IMR-90 (cell line): Measurements from ENCODE around the gene LTF. TPM values are rescaled to one million over a fixed set of nuclear protein-coding genes. Genes with fewer than 3 reads are reported as not detected.

Experiments
- ATAC-seq: fragments of 200-7000 bp; cut with Tn5 transposase; 2 replicates; pipeline ENCODE4 v1.9.1; 2020; ENCODE audit warnings: low read depth, mild to moderate bottlenecking, moderate library complexity
- BruUV-seq: library from RNA; stranded (reverse); fragments of 400-500 nt; replicated peaks from 2 replicates; lab custom pipeline; 2021; lab: Mats Ljungman, UMichigan
- CTCF ChIA-PET: fragments of 300-600 bp; formaldehyde crosslinking; extraction: SDS; loops from one replicate; lab custom pipeline; 2021; ENCODE audit warnings: antibody characterized with exemption; lab: Yijun Ruan, JAX
- POLR2A ChIA-PET: fragments of 300-600 bp; sonication (Branson Sonifier 250); formaldehyde crosslinking; loops from one replicate; lab custom pipeline; 2022; ENCODE audit warnings: antibody characterized with exemption; ENCODE audit not compliant: unreplicated experiment; lab: Charles Lee
- DNase-seq: peaks from one replicate; pipeline ENCODE4 v3.0.0; 2013
- H2AFZ ChIP-seq: replicated peaks from 2 replicates; pipeline ENCODE3; 2013; ENCODE audit warnings: low read length, mild to moderate bottlenecking; ENCODE audit not compliant: poor library complexity
- H2AK5ac ChIP-seq: 2 replicates; pipeline ENCODE4 v1.6.1; 2013; ENCODE audit warnings: low read depth, low read length, inconsistent platforms
- H2AK9ac ChIP-seq: replicated peaks from 2 replicates; pipeline ENCODE3; 2013; ENCODE audit warnings: mild to moderate bottlenecking, low read depth, low read length, moderate library complexity; ENCODE audit not compliant: poor library complexity
- H2BK120ac ChIP-seq: 2 replicates; pipeline ENCODE4 v1.6.1; 2013; ENCODE audit warnings: low read depth, low read length, inconsistent platforms
- H2BK15ac ChIP-seq: 3 replicates; pipeline ENCODE4 v1.6.1; 2013; ENCODE audit warnings: low read depth, low read length, inconsistent platforms
- H2BK20ac ChIP-seq: 2 replicates; pipeline ENCODE4 v1.6.1; 2013; ENCODE audit warnings: low read depth, mild to moderate bottlenecking, inconsistent platforms, low read length, moderate library complexity
- H2BK5ac ChIP-seq: 2 replicates; pipeline ENCODE4 v1.6.1; 2013; ENCODE audit warnings: mild to moderate bottlenecking, low read depth, low read length, inconsistent platforms; ENCODE audit not compliant: poor library complexity, severe bottlenecking
- H3K14ac ChIP-seq: replicated peaks from 2 replicates; pipeline ENCODE4 v1.6.1; 2013; ENCODE audit warnings: low read depth, low read length, inconsistent platforms
- H3K18ac ChIP-seq: 2 replicates; pipeline ENCODE4 v1.6.1; 2013; ENCODE audit warnings: low read depth, low read length, control low read depth
- H3K23ac ChIP-seq: 2 replicates; pipeline ENCODE4 v1.6.1; 2013; ENCODE audit warnings: low read depth, low read length, inconsistent platforms
- H3K27ac ChIP-seq: 2 replicates; pipeline ENCODE4 v1.5.1; 2013; ENCODE audit warnings: mild to moderate bottlenecking, control low read depth, low read length; ENCODE audit not compliant: insufficient read depth
- H3K27me3 ChIP-seq: 2 replicates; pipeline ENCODE4 v1.6.1; 2013; ENCODE audit warnings: low read length; ENCODE audit not compliant: control insufficient read depth, insufficient read depth
- H3K36me3 ChIP-seq: 2 replicates; pipeline ENCODE4 v1.6.1; 2013; ENCODE audit warnings: low read length, mixed read lengths; ENCODE audit not compliant: control insufficient read depth, insufficient read depth
- H3K4ac ChIP-seq: 2 replicates; pipeline ENCODE4 v1.6.1; 2013; ENCODE audit warnings: low read depth, low read length, inconsistent platforms
- H3K4me1 ChIP-seq: 2 replicates; pipeline ENCODE4 v1.6.1; 2013; ENCODE audit warnings: low read length, mixed read lengths; ENCODE audit not compliant: control insufficient read depth, insufficient read depth
- H3K4me2 ChIP-seq: 2 replicates; pipeline ENCODE4 v1.6.1; 2013; ENCODE audit warnings: low read depth, mild to moderate bottlenecking, control low read depth, low read length, moderate library complexity
- H3K4me3 ChIP-seq: 2 replicates; pipeline ENCODE4 v1.5.1; 2013; ENCODE audit warnings: low read depth, mild to moderate bottlenecking, control low read depth, low read length, moderate library complexity; ENCODE audit not compliant: insufficient read depth
- H3K56ac ChIP-seq: 2 replicates; pipeline ENCODE4 v1.6.1; 2013; ENCODE audit warnings: low read length, inconsistent platforms; ENCODE audit not compliant: insufficient read depth; ENCODE audit errors: extremely low read depth
- H3K79me1 ChIP-seq, 2 experiments: 2 replicates each; pipeline ENCODE4 v1.6.1; 2013; ENCODE audit warnings: low read length in 2 of 2, inconsistent platforms in 1 of 2, low read depth in 1 of 2
- H3K9ac ChIP-seq: 2 replicates; pipeline ENCODE4 v1.6.1; 2013; ENCODE audit warnings: low read depth, low read length, control low read depth
- H3K9me1 ChIP-seq: 2 replicates; pipeline ENCODE4 v1.6.1; 2013; ENCODE audit warnings: low read length, inconsistent platforms; ENCODE audit not compliant: insufficient read depth
- H3K9me3 ChIP-seq: 2 replicates; pipeline ENCODE4 v1.6.1; 2013; ENCODE audit warnings: low read length; ENCODE audit not compliant: control insufficient read depth, insufficient read depth
- H4K20me1 ChIP-seq: 2 replicates; pipeline ENCODE4 v1.6.1; 2013; ENCODE audit warnings: low read length, inconsistent platforms; ENCODE audit not compliant: insufficient read depth
- H4K5ac ChIP-seq: 2 replicates; pipeline ENCODE4 v1.6.1; 2013; ENCODE audit warnings: mild to moderate bottlenecking, low read depth, low read length, control low read depth
- H4K8ac ChIP-seq, 2 experiments: 2 replicates each; pipeline ENCODE4 v1.6.1; 2013; ENCODE audit warnings: low read depth in 2 of 2, low read length in 2 of 2, control low read depth in 1 of 2, inconsistent platforms in 1 of 2
- H4K91ac ChIP-seq: 2 replicates; pipeline ENCODE4 v1.6.1; 2013; ENCODE audit warnings: low read depth, low read length, inconsistent platforms; ENCODE audit not compliant: insufficient read depth
- BHLHE40 ChIP-seq: fragments of 150-350 bp; IDR thresholded peaks from 2 replicates; pipeline ENCODE4 v1.6.1; 2016; ENCODE audit warnings: mild to moderate bottlenecking, low read depth, low read length
- CEBPB ChIP-seq: IDR thresholded peaks from 2 replicates; pipeline ENCODE4 v1.6.1; 2012; ENCODE audit warnings: low read depth, low read length, improper control_type of control experiment
- MAFK ChIP-seq: IDR thresholded peaks from 2 replicates; pipeline ENCODE4 v1.6.1; 2012; ENCODE audit warnings: low read depth, low read length, improper control_type of control experiment
- POLR2A ChIP-seq: IDR thresholded peaks from 2 replicates; pipeline ENCODE4 v1.6.1; 2012; ENCODE audit warnings: mild to moderate bottlenecking, low read depth, low read length
- WGBS, 2 experiments: methylation state at CpG; one replicate each; pipeline versions ENCODE4 v1.1.5 to v1.1.7; 2013; ENCODE audit warnings: missing lambda C conversion rate in 2 of 2; ENCODE audit not compliant: insufficient read length in 1 of 2; ENCODE audit errors: extremely low coverage in 2 of 2; 5-methylcytosine and 5-hydroxymethylcytosine counted together
- dilution Hi-C: fragments of 300-500 bp; cut with HindIII; formaldehyde crosslinking; loops from one replicate; pipeline ENCODE4 v1.14.3; 2018; ENCODE audit warnings: low sequenced_read_pairs; ENCODE audit not compliant: unreplicated experiment
- in situ Hi-C: fragments of 300-500 bp; cut with MboI; formaldehyde crosslinking; loops from 3 replicates; pipeline ENCODE4 v1.14.3; 2019; ENCODE audit warnings: low sequenced_read_pairs, inconsistent platforms, mixed read lengths
- intact Hi-C: fragments of 100-400 bp; cut with micrococcal nuclease; formaldehyde crosslinking; loops from 2 replicates; pipeline ENCODE4 v1.10.0; 2022
- polyA plus RNA-seq, 3 experiments: library from polyadenylated mRNA; depleted of rRNA; stranded (reverse); fragments of >200 nt; gene quantifications; 2 replicates each; pipeline ENCODE4 v1.2.3, GENCODE V29; 2012; ENCODE audit warnings: low replicate concordance in 1 of 3
- total RNA-seq: library from RNA; depleted of rRNA; stranded (reverse); fragments of >200 nt; gene quantifications from 2 replicates; pipeline ENCODE4 v1.2.3, GENCODE V29; 2012

The LTF gene
- total and polyA plus RNA-seq, 2 of the 4 experiments (the other 2 are of a cell fraction): not detected

GRCh38 chr3:46500656-46501635, 36.2 kb upstream of the LTF start:
- H4K5ac ChIP-seq: peak overlapping the region; percentile 98
- H3K9ac ChIP-seq: peak overlapping the region; percentile 39; the same call in 1 of the 2 replicates
- peak overlapping the region; percentile 96 for H2BK15ac ChIP-seq
- WGBS, 2 experiments: no CpG with 5 or more reads among the region's 5 CpGs
- H3K4ac ChIP-seq: peak overlapping the region; percentile 100
- peak overlapping the region; percentile 94 for H2AK5ac ChIP-seq
- ChIA-PET CTCF (interaction anchor here (1.3 to 2.3 kb wide), 3 partner anchors 11 to 129 kb away, joined by 4 to 6 read pairs (median 6); no protein-coding TSS in a partner anchor), POLR2A (no interaction called here)
- intact Hi-C loops (no loop called here), dilution Hi-C loops (no loop called here), in situ Hi-C loops (no loop called here)
- ATAC-seq (no peak), DNase-seq (peak; percentile 80)
- H3K79me1 ChIP-seq: peaks cover 0 to 5% of the 10 kb centered on the region in 2 experiments; a peak in 1 of 4 replicates
- H3K18ac ChIP-seq: peak overlapping the region; percentile 100
- H3K4me2 ChIP-seq: no peak overlapping the region
- H3K56ac ChIP-seq: 0 out of 2 replicates have a peak overlapping the region, but pooled peaks have one; percentile 4
- peak overlapping the region; percentile 46 for H2AFZ ChIP-seq
- H3K9me3 ChIP-seq: no peaks in the 10 kb centered on the region
- peaks cover 39% of the 10 kb centered on the region for H3K4me1 ChIP-seq
- peak overlapping the region; percentile 100 for H2BK120ac ChIP-seq
- peaks cover 42% of the 10 kb centered on the region for H3K9me1 ChIP-seq
- H3K23ac ChIP-seq: peak overlapping the region; percentile 83
- no peak overlapping the region for H3K4me3 ChIP-seq
- peak overlapping the region; percentile 74 to 84 for H4K8ac ChIP-seq
- peak overlapping the region; percentile 100 for H2BK20ac ChIP-seq
- peak overlapping the region; percentile 42 for H2AK9ac ChIP-seq
- TF ChIP-seq CEBPB: peak; percentile 45; the same call in 1 of the 2 replicates
- TF ChIP-seq MAFK: no peak
- TF ChIP-seq POLR2A: no peak
- peak; percentile 21; the same call in 1 of the 2 replicates for TF ChIP-seq BHLHE40
- H4K20me1 ChIP-seq: no peaks in the 10 kb centered on the region
- no peaks in the 10 kb centered on the region for H3K36me3 ChIP-seq
- BruUV-seq: no TSS peak
- H3K27ac ChIP-seq: peak overlapping the region; percentile 28
- no peaks in the 10 kb centered on the region for H3K27me3 ChIP-seq
- peak overlapping the region; percentile 100 for H4K91ac ChIP-seq
- H2BK5ac ChIP-seq: peak overlapping the region; percentile 99
- peak overlapping the region; percentile 61 for H3K14ac ChIP-seq
